Stimulated activated CD4-positive, alpha-beta T cell treated with anti-CD3 and anti-CD28 coated beads, Interleukin-4, amount 100 ng/mL, for 48 hours (primary cell): ENCODE measurements around the gene RPS6KL1.

Experiments used
- DNase-seq, 2 donors: peaks; one replicate each; pipeline ENCODE4 v3.0.0-alpha.2; 2020; ENCODE audit warnings: low read depth in 2 of 2

Gene RPS6KL1

DNA sequence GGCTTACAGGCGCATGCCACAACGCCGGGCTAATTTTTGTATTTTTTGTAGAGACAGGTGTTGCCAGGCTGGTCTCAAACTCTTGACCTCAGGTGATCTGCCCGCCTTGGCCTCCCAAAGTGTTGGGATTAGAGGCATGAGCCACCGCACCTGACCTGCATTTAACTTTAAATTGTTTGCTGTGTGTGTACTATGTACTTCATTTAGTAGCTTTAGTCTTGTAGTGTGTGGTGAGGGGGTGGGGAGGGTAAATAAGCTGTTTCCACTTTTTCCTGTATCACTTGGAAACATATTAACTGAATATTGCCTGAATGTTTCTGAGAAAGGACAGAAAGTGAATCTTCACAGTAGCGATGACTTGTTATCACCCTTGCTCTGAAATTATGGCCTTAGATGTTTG lies 32.8 kb downstream of the RPS6KL1 start:
- no peak for DNase-seq

GRCh38 chr14:74888164-74889158 lies 34.6 kb downstream of the RPS6KL1 start:
- DNase-seq, result no peak

DNA sequence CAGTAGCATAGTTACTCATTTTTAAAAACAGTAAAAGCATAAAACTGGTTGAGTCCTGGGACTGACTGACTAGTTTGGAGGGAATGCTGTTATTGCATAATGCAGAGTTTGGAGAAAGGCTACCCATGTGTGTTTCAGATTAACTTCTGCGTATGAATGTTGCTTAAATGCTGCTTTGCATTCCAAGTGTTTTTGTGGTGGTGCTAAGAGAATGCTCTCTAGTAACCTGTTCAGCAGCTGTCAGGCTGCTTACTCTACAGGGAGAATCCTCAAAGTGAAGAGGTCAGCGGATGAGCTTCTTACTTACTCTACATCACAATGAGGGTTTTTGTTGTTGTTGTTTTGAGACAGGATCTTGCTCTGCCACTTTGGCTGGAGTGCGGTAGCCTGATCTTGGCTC lies 37.1 kb downstream of the RPS6KL1 start:
- DNase-seq, result no peak

- peak; percentile 39 to 40 for DNase-seq
Measured at GRCh38 chr14:74882103-74882920, 40.7 kb downstream of the RPS6KL1 start.

DNA sequence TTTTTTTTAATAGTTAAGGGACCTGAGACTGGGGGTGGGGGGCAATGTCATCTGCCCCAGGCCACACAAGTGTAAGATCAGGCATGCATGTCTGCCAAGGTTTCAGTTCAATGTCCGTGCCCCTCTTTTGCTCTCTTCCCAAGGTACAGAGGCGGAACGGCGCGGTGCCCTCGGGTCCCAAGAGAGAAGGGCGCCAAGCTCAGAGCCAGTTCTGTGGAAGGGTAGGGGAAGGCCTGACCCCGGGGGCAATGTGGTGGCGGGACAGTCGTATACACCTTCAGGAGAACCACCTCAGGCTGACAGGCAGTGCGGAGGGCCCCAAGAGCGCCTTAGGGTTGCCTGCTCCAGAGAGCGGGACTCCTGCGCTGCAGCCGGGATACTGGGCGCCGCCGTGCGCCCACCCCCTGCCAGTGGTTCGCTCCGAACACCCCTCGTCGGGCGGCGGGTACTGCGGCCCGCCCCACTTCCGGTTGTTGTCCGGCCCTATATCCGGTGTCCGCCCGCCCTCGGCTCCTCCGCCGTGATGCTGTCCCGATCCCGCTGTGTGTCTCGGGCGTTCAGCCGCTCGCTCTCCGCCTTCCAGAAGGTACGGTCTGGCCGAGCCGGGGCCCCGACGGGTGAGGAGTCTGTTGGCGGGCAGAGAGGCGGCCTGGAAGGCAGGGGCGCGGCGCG lies 41.5 kb downstream of the RPS6KL1 start, which contains the start of gene DLST:
DLST (plus strand) TSS at position 486 of the 672 bp plus-strand sequence; CDS start at position 524, 38 bp downstream.
- peak; percentile 85 to 87 for DNase-seq

GRCh38 chr14:74879427-74880182 lies 43.5 kb downstream of the RPS6KL1 start:
- DNase-seq, result no peak

GRCh38 chr14:74875941-74876913 lies 46.8 kb downstream of the RPS6KL1 start, which contains the start of gene PROX2:
PROX2 (minus strand) TSS chr14:74876145; CDS start chr14:74863834, 12,311 bp downstream.
- DNase-seq, result peak in 1 of 2 donors; percentile 28

GRCh38 chr14:74875204-74875603 lies 47.9 kb downstream of the RPS6KL1 start:
- DNase-seq, result no peak

DNA sequence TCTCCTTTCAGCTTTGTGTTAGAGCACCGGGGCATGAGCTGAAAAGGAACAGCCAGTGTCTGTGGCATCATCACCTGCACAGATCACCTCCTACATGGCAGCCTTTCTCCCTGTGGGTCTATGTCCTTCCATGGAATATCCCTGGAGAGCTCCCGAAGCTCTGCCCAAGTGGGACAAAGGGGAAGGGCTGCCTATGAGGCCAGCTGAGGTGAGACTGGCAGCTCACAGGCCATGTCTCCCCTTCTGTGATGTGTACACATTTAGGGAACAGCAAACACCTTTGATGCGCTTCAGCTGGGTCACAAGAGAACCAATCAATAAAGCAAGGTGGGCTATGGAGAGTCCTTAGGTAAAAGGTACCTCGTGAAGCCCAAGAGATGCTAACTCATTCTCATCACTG lies 51.2 kb downstream of the RPS6KL1 start:
- DNase-seq, result no peak

- no peak for DNase-seq
Measured at GRCh38 chr14:74868739-74869138, 54.3 kb downstream of the RPS6KL1 start.

- DNase-seq, result peak; percentile 34 to 40
Measured at GRCh38 chr14:74867673-74868072, 55.4 kb downstream of the RPS6KL1 start.

GRCh38 chr14:74866708-74867389 lies 56.2 kb downstream of the RPS6KL1 start:
- DNase-seq, result no peak

- no peak for DNase-seq
Measured at GRCh38 chr14:74865156-74865555, 57.9 kb downstream of the RPS6KL1 start.

DNA sequence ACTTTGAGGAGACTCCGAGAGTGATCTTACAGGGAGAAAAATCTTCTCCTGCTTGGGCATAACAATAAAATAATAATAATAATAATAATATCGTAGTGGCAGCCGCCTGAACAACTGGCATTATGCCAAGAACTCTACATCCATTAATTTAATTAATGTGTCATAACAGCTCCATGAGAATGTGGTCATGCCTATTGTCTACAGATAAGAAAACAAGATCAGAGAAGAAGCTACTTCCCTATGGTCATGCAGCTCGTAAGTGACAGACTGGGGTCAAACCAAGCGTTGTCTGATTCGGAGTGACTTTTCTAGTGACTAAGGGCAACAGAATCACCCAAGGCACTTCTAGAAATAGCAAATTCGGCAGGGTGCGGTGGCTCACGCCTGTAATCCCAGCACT lies 58.9 kb downstream of the RPS6KL1 start:
- no peak for DNase-seq

DNA sequence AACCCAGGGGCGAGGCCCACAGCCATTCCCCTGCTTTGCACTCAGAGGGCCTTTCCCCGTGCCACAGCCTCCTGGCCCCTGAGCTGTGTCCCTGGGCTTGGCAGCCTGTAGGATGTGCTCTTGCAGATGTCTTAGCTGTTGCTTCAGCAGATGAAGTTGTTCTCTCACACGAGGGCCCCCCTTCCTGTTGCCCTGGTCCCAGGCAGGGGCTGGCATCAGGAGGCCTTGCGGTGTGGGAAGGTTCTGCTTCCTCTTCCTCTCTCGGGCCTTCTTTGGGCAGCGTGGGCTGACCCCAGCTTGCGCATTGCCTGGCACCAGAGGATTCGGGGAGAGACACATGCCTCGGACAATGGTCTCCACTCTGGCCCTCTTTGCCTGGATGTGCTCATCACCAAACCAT lies 59.8 kb downstream of the RPS6KL1 start:
- DNase-seq, result no peak

- no peak for DNase-seq
Measured at GRCh38 chr14:74861734-74862090, 61.3 kb downstream of the RPS6KL1 start.

GRCh38 chr14:74860899-74861733 lies 61.9 kb downstream of the RPS6KL1 start:
- DNase-seq, result peak; percentile 89 to 99
